BJ (cell line): ENCODE measurements around the gene ATRAID. TPM values are rescaled to one million over a fixed set of nuclear protein-coding genes. Genes with fewer than 3 reads are reported as not detected.

ENCODE experiments used
- CTCF ChIA-PET: fragments of 350-600 bp; formaldehyde crosslinking; extraction: SDS; loops from one replicate; lab custom pipeline; 2021; ENCODE audit warnings: antibody characterized with exemption, inconsistent platforms; lab: Yijun Ruan, JAX
- POLR2A ChIA-PET: fragments of 300-600 bp; sonication (Branson Sonifier 250); formaldehyde crosslinking; extraction: SDS; loops from one replicate; lab custom pipeline; 2021; ENCODE audit warnings: antibody characterized with exemption; lab: Charles Lee
- DNase-seq: peaks from one replicate; pipeline ENCODE4 v3.0.0-alpha.2; 2011; ENCODE audit warnings: low read depth
- H3K27me3 ChIP-seq: 2 replicates; pipeline ENCODE4 v1.6.0; 2011; ENCODE audit warnings: low read length; ENCODE audit not compliant: control insufficient read depth, insufficient read depth
- H3K36me3 ChIP-seq: 2 replicates; pipeline ENCODE4 v1.5.1; 2011; ENCODE audit warnings: low read length; ENCODE audit not compliant: control insufficient read depth, insufficient read depth
- H3K4me3 ChIP-seq: 2 replicates; pipeline ENCODE4 v1.5.1; 2011; ENCODE audit warnings: low read depth, mild to moderate bottlenecking, control low read depth, low read length
- CTCF ChIP-seq: IDR thresholded peaks from 2 replicates; pipeline ENCODE4 v1.5.1; 2011; ENCODE audit warnings: low read depth, mild to moderate bottlenecking, control low read depth, inconsistent platforms, low read length, moderate library complexity; ENCODE audit not compliant: insufficient read depth
- polyA plus RNA-seq: library from polyadenylated mRNA; depleted of rRNA; stranded (reverse); fragments of >200 nt; gene quantifications from 2 replicates; pipeline ENCODE4 v1.2.3, GENCODE V29; 2011

ATRAID gene
- polyA plus RNA-seq, 1 experiment = 217 TPM

- CTCF ChIA-PET = interaction anchor here (1.5 to 1.8 kb wide), 2 partner anchors 9 to 21 kb away, joined by 4 to 9 read pairs; no protein-coding TSS in a partner anchor
- no peaks in the 10 kb centered on the region for H3K36me3 ChIP-seq
- no peak overlapping the region for H3K4me3 ChIP-seq
- peaks cover 31% of the 10 kb centered on the region for H3K27me3 ChIP-seq
- no peak for TF ChIP-seq CTCF
- POLR2A ChIA-PET = no interaction called here
- no peak for DNase-seq
These were observed 46.2 kb downstream of the ATRAID start for GRCh38 chr2:27258051-27258450.

GRCh38 chr2:27261241-27261925 is 49.5 kb downstream of the ATRAID start:
- no peak for TF ChIP-seq CTCF
- DNase-seq = no peak
- POLR2A ChIA-PET = no interaction called here
- no peaks in the 10 kb centered on the region for H3K36me3 ChIP-seq
- H3K27me3 ChIP-seq = peaks cover 55% of the 10 kb centered on the region
- CTCF ChIA-PET = interaction anchor here (7.9 kb wide), 1 partner anchor 20 kb away, joined by 64 read pairs; the partner anchor contains the start of gene TRIM54
- no peak overlapping the region for H3K4me3 ChIP-seq

DNA sequence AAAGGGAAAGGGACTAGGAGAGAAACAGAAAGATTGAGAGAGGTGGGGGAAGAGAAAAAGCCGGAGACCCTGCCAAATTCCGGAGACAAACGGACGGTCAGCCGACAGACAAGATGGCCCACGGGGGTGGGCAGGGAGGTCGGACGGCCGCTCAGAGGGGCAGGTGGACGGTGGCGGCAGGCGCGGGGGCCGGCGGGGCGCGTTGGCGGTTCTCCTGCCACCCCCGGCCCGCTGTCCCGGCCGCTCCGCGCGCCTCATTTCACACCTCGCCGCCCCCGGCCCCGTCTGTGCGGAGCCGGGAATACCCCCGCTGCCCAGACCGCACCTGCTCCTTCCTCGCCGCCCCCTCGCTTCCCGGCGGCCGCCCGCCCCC is 50.1 kb downstream of the ATRAID start:
- Histone ChIP-seq H3K4me3 (no peak overlapping the region), H3K36me3 (no peaks in the 10 kb centered on the region), H3K27me3 (peaks cover 56% of the 10 kb centered on the region)
- ChIA-PET CTCF (interaction anchor here (0.6 to 7.9 kb wide), 2 partner anchors 17 to 20 kb away, joined by 3 to 64 read pairs; partner anchors contain the start of gene TRIM54), POLR2A (no interaction called here)
- no peak for TF ChIP-seq CTCF
- no peak for DNase-seq

DNA sequence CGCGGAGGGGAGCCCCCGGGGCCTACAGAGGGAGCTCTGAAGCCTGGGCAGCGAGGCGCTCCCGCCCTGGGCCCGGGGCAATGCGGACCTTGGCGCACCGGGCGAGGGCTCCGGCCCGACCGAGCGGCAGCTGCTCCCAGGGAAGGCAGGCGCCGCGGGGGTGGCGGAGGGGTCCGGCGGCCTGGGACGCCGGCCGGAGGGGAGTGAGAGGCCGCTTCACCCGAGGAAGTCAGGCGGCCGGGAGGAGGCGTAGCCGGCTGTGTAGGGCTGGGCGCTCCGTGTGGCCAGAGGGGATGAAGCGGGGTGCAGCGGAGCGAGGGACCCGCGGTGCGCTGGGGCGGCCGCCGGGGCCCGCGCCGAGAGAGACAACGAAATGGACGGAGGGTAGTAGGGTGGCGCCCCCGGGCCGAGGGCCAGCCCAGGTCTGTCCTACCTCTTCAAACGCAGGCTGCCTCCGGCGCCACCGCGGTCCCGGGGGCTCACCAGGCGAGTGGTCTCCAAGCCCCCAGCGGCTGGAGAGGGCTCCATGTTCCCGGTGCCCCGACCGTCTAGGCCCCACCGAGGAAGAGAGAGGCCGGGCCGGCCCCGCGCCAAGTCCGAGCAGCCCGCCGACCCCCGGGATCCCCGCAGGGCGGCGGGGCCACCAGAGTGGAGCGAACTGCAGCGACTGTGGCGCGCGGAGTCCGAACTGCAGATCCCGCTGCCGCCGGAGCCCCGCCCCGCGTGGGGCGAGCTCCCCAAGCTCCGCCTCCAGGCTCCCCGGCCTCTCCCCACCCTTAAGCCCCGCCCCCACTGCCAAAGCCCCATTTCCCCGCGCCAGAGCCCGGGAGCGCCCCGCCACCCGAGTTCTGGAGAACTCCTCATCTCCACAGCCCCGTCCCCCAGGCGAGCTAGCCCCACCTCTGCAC is 50.8 kb downstream of the ATRAID start, which contains the start of gene SLC30A3:
TSS of gene SLC30A3 (minus strand) at position 669 of the 908 bp plus-strand sequence. CDS start at position 528, 141 bp downstream.
- POLR2A ChIA-PET = no interaction called here

More for the DNA sequence above, 50.8 kb downstream of the ATRAID start, which contains the start of gene SLC30A3:
- Histone ChIP-seq H3K27me3 (peaks cover 60% of the 10 kb centered on the region), H3K36me3 (no peaks in the 10 kb centered on the region), H3K4me3 (peak within 1 kb of the TSS; percentile 19)
- no peak for DNase-seq
- no peak for TF ChIP-seq CTCF
- CTCF ChIA-PET = interaction anchor here (0.6 to 7.9 kb wide), 2 partner anchors 18 to 19 kb away, joined by 3 to 64 read pairs; partner anchors contain the start of gene TRIM54
